SIG-M5 treated with dmso at 0.1 percent for 504 hours (cell line): ENCODE data around the gene SLC7A7.
"Not testable (repeated sequence)": the region's sequence is repeated elsewhere in the genome, so short reads cannot be mapped to it uniquely, and the experiment has no call there.

Experiments used
- DNase-seq: peaks from one replicate; lab custom pipeline; 2025; ENCODE audit not compliant: unreplicated experiment; lab: John Stamatoyannopoulos, UW

Gene SLC7A7

GRCh38 chr14:22764382-22764781, 50.9 kb downstream of the SLC7A7 start:
- DNase-seq = no peak

DNA sequence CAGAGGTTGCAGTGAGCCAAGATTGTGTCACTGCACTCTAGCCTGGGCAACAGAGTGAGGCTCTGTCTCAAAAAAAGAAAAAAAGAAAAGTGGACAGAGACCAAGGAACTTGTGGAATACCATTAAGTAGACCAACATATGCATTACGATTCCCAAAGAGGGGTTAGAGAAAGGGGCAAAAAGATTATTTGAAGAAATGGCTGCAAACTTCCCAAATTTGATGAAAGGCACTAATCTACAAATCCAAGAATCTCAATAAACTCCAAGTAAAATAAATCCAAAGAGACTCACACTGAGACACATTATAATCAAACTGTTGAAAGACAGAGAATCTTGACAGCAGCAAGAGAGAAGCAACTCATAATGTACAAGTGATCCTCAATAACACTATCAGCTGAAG, 53.5 kb downstream of the SLC7A7 start:
- DNase-seq = no peak

- DNase-seq = not testable (repeated sequence)
Measured at GRCh38 chr14:22757972-22758650, 57.1 kb downstream of the SLC7A7 start.

DNA sequence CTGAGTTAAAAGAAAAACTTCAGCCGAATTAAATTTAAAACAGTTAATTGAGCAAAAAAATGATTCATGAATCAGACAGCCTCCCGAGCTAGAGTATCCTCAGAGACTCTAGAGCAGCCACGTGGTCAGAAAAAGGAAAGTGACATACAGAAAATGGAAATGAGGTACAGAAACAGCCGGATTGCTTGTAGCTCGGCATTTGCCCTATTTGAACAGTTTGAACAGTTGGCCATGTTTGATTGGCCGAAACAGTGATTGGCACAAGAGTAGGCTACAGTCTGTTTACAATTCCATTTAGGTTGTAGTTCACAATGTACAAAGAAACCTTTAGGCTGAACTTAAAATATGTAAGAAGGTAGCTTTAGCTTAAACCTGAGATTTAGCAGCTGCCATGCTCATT, 61.6 kb downstream of the SLC7A7 start:
- no peak for DNase-seq

DNA sequence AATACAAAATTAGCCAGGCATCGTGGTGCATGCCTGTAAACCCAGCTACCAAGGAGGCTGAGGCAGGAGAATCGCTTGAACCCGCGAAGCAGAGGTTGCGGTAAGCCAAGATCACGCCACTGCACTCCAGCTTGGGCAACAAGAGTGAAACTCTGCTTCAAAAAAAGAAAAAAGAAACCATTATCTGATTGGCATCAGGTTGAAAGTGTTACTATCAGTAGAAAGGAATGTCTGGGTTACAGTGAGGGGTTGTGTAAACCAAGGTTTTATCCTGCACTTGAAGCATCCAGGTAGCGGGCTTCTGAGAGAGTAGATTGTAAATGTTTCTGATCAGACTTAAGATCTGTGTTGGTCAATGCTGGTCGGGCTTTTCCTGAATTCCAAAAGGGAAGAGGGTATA, 62.8 kb downstream of the SLC7A7 start:
- no peak for DNase-seq

DNA sequence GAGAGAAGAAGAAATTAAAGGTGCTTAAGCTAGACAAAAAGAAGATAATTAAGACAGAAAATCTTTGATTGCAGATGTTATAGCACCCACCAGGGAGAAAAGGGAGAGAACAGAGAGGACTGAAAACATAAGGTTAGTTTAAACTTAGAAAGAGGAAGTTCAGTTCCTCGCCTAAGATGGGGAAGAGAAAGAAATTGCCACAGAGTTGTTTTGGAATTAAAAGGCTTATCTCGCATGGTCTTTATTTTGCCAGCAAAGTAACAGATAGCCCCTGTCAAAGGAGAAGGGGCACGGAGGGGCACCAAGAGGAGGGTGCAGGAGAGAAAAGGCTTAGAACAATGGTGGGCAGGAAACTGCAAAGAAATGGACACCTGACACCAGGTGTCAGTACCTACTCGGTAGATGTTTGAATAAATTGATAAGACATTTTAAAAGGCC, 66.6 kb downstream of the SLC7A7 start:
- peak; percentile 85 for DNase-seq

DNA sequence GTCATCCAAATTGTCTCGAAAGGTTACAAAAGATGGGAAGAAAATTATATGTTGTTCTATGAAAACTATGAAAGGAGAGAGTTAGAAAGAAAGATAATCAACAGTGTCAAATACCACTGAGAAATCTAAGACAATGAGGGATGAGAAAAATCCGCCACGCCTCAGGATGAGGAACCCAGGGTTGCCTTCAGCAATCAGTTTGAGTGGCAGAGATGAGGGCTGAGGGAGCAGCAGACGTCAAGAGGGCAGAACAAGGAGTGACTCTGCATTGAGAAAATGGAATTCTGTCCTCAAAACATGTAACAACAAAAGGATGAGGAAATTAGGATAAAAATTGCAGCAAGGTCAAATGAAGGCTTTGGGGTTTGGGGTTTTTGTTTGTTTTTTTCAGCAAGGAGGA, 67.0 kb downstream of the SLC7A7 start:
- peak; percentile 26 for DNase-seq

GRCh38 chr14:22747769-22748168, 67.5 kb downstream of the SLC7A7 start:
- no peak for DNase-seq

GRCh38 chr14:22740020-22740419, 75.2 kb downstream of the SLC7A7 start:
- no peak for DNase-seq

DNA sequence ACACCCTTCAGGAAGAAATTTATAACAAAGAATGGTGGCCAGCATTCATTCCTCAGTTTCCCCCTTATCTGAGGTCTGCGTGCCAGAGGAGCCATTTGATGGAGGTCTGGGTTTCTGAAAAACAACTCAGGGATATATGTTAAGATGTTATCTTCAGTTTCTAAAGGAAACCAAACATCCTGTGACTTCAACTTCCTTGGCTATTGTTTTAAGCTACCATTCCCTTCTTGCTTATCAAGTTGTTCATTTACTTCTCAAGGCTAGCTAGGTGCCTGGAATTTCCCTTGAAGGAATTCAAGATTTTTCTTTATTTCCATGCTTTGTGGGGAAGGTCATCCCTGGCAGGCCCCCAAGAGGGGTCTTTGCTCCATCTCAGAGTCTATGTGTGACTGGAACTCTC, 75.8 kb downstream of the SLC7A7 start:
- no peak for DNase-seq

DNA sequence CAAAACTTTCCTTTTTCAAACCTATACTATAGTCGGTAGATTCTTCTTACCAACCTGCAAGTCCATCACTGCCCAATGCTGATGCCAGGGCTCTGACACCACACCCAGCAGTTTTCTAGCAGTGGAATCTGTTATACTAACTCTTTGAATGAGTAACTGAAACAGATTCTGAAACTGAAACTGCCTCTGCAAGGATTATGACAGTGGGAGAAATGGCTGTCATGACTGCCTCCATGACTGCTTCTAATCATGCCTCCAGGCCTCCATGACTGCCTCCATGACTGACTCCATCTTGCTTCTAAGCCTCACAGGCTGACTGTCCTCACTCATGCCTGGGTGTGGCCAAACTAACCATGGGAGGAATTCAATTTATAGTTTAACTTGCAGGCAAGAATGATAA, 78.2 kb downstream of the SLC7A7 start:
- DNase-seq = no peak

- not testable (repeated sequence) for DNase-seq
Measured at GRCh38 chr14:22736384-22736783, 78.9 kb downstream of the SLC7A7 start.

DNA sequence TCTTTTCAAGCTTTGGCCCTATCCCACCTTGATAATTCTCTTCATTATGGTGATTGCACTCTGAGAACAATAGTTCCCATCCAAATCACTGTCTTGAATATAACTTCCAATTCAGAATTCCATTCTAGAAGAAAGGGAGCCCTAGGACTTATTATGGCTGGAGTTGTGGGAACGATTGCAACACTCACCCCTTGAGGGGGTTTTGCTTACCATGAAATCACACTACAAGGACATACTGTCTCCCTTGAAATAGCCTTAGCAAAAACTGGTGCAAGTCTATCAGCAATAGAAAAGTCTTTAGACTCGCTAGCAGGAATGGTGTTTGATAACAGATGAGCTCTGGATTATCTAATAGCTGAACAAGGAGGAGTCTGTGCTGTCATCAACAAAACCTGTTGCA, 80.1 kb downstream of the SLC7A7 start:
- no peak for DNase-seq

DNA sequence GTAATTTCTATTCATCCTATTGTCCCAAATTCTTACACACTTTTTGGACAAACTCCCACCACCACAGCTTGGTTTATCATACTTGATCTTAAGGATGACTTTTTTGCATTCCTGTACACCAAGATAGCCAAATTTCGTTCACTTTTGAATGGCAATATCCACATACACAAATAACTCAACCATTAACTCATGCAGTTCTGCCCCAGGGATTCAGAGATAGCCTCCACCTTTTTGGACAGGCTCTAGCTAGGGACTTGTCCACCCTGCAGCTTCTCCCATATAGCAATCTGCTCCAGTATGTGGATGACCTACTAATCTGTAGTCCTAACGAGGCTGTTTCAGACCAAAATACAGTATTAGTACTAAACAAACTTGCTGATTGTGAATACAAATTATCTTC, 81.4 kb downstream of the SLC7A7 start:
- no peak for DNase-seq

DNA sequence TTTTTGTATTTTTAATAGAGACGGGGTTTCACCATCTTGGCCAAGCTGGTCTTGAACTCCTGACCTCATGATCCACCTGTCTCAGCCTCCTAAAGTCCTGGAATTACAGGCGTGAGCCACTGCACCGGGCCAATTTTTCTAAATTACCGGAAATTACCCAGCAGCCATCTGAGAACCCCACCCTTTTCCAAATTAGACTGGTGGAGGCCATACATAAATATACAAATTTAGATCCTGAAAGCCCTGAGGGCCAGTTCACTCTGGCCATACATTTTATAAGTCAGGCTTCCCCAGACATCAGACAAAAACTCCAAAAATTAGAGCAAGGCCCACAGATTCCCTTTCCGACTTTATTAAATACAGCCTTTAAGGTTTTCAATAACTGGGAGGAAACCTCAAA, 83.2 kb downstream of the SLC7A7 start:
- DNase-seq = not testable (repeated sequence)

GRCh38 chr14:22726012-22726411, 89.2 kb downstream of the SLC7A7 start:
- no peak for DNase-seq

GRCh38 chr14:22725374-22725773, 89.9 kb downstream of the SLC7A7 start:
- DNase-seq = not testable (repeated sequence)

DNA sequence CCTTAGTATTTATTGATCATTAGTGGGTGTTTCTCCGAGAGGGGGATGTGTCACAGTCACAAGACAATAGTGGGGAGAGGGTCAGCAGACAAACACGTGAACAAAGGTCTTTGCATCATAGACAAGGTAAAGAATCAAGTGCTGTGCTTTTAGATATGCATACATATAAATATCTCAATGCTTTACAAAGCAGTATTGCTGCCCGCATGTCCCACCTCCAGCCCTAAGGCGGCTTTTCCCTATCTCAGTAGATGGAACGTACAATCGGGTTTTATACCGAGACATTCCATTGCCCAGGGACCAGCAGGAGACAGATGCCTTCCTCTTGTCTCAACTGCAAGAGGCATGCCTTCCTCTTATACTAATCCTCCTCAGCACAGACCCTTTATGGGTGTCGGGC, 90.4 kb downstream of the SLC7A7 start:
- not testable (repeated sequence) for DNase-seq

- DNase-seq = no peak
Measured at GRCh38 chr14:22723815-22724214, 91.4 kb downstream of the SLC7A7 start.
